Measurements from ENCODE around the gene NDUFC1. TPM values are rescaled to one million over a fixed set of nuclear protein-coding genes. Genes with fewer than 3 reads are reported as not detected.

NDUFC1 gene
- polyA plus RNA-seq (2011; rRNA removed), result 46.7 and 52.9 TPM in 2 replicates
- 10.5 and 12.5 TPM in 2 replicates for polyA minus RNA-seq (2011; rRNA and poly(A)+ RNA removed)

DNA sequence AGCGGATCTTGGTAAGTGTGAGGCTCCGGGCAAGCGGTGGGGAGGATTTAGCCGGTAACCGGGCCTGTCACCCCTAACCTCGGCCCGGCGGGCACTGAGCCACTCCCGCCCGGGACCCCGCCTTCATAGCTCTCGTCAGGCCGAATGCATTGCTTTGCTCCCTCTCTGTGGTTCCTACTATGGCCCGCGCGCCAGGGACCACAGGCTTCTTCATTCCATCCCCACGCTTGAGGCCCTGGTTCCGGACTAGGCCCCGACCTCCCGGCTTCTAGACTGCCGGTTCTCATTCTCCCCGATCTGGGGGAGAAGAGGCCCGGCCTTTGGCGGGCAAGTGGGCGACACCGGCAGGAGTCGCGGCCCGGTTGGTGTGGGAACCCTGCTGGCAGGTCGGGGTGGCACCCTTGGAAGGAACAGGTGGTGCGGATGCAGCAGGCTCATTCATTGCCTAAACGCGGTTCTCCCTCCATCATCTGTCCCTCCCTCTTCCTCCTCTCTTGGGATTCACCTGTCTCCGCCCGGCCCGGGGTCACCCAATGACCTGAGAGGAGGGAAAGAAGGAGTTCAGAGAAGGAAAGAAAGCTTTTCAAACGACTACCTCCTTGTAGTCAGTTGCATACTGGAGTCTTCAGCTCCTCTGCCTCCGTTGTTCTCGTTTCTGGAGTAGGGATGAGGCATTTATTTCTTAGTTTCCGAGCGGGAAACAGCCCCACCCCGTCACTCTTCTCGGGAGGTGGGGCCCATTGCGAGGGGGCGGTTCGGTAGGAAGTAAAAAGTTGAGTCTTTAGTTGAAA lies at the start of gene NDUFC1:
TSS of gene NDUFC1 (minus strand) at position 657 of the 791 bp plus-strand sequence. CDS start 6,679 bp downstream, outside the sequence.
- peaks cover 9% of the 10 kb centered on the region for H3K9me3 ChIP-seq (ENCODE audit: control insufficient read depth, insufficient read depth, low read length)
- ChIA-PET POLR2A (interaction anchor here (0.6 to 1.4 kb wide), 5 partner anchors 20 to 206 kb away, joined by 3 to 7 read pairs (median 5); partner anchors contain the start of gene MGARP), CTCF (interaction anchor here (0.8 to 1.3 kb wide), 2 partner anchors 70 to 272 kb away, joined by 3 to 5 read pairs; no protein-coding TSS in a partner anchor)
- peak within 1 kb of the TSS; percentile 88 for H3K27ac ChIP-seq (ENCODE audit: low read depth, low read length)
- no peak for DNase-seq (ENCODE audit: low read depth, low spot score)
- peak within 1 kb of the TSS; percentile 93 for H3K4me3 ChIP-seq (ENCODE audit: low read depth, low read length)
- H3K27me3 ChIP-seq (ENCODE audit: control insufficient read depth, insufficient read depth, low read length), result no peaks in the 10 kb centered on the region
- TF ChIP-seq CTCF (IDR thresholded peaks at IDR 0.05; ENCODE audit: low read depth, low read length), result peak; percentile 31

- H3K27me3 ChIP-seq (ENCODE audit: control insufficient read depth, insufficient read depth, low read length), result no peaks in the 10 kb centered on the region
- DNase-seq (ENCODE audit: low read depth, low spot score), result no peak
- ChIA-PET POLR2A (no interaction called here), CTCF (no interaction called here)
- H3K27ac ChIP-seq (ENCODE audit: low read depth, low read length), result no peak overlapping the region
- TF ChIP-seq CTCF (IDR thresholded peaks at IDR 0.05; ENCODE audit: low read depth, low read length), result no peak
- H3K4me3 ChIP-seq (ENCODE audit: low read depth, low read length), result no peak overlapping the region
- H3K9me3 ChIP-seq (ENCODE audit: control insufficient read depth, insufficient read depth, low read length), result no peaks in the 10 kb centered on the region
These were observed 35.3 kb upstream of the NDUFC1 start for GRCh38 chr4:139337612-139338011.

- Histone ChIP-seq H3K4me3 (ENCODE audit: low read depth, low read length) (no peak overlapping the region), H3K27ac (ENCODE audit: low read depth, low read length) (no peak overlapping the region), H3K27me3 (ENCODE audit: control insufficient read depth, insufficient read depth, low read length) (no peaks in the 10 kb centered on the region), H3K9me3 (ENCODE audit: control insufficient read depth, insufficient read depth, low read length) (no peaks in the 10 kb centered on the region)
- DNase-seq (ENCODE audit: low read depth, low spot score), result no peak
- ChIA-PET POLR2A (no interaction called here), CTCF (no interaction called here)
- TF ChIP-seq CTCF (IDR thresholded peaks at IDR 0.05; ENCODE audit: low read depth, low read length), result no peak
These were observed 30.8 kb upstream of the NDUFC1 start for GRCh38 chr4:139333046-139333445.

DNA sequence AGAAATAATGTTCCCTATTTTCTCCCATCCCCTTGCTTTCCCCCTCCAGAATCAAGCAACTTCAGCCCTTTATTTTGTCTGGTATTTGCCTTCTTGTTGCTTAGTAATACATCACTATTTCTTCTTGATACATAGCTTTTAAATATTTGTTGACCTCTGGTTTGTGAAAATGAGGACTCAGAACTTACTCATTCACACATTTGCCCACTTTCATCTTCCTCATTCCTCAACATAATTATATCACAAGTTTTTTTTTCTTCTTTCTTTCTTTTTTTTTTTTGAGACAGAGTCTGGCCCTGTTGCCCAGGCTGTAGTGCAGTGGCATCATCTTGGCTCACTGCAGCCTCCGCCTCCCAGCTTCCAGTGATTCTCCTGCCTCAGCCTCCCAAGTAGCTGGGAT lies 28.9 kb upstream of the NDUFC1 start:
- DNase-seq (ENCODE audit: low read depth, low spot score), result no peak
- Histone ChIP-seq H3K9me3 (ENCODE audit: control insufficient read depth, insufficient read depth, low read length) (no peaks in the 10 kb centered on the region), H3K27me3 (ENCODE audit: control insufficient read depth, insufficient read depth, low read length) (no peaks in the 10 kb centered on the region), H3K4me3 (ENCODE audit: low read depth, low read length) (no peak overlapping the region), H3K27ac (ENCODE audit: low read depth, low read length) (no peak overlapping the region)
- ChIA-PET CTCF (interaction anchor here (1.4 kb wide), 1 partner anchor 35 kb away, joined by 7 read pairs; no protein-coding TSS in a partner anchor), POLR2A (interaction anchor here (0.7 kb wide), 1 partner anchor 50 kb away, joined by 3 read pairs; no protein-coding TSS in a partner anchor)
- no peak for TF ChIP-seq CTCF (IDR thresholded peaks at IDR 0.05; ENCODE audit: low read depth, low read length)

DNA sequence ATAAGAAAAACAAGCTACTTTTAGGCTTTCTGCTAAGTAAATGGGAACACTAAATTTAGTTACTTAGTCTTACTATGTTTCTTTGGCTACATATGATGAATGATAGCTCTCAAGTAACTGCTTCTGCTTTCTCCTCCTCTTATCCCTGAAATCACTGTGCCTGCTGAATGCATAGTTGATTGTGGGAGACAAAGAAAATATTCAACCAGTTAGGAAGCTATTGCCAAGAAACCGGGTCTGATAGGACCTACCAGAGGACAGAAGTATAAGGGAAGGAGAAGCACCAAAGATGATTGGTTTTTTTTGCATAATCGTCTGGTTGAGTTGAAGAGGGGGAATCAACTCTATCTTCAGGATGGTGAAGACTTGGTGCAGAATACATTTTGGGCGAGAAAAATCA lies 28.0 kb upstream of the NDUFC1 start:
- H3K27ac ChIP-seq (ENCODE audit: low read depth, low read length), result no peak overlapping the region
- CTCF ChIA-PET, result interaction anchor here (1.2 to 1.5 kb wide), 2 partner anchors 12 to 300 kb away, joined by 3 to 5 read pairs; no protein-coding TSS in a partner anchor
- no peak for TF ChIP-seq CTCF (IDR thresholded peaks at IDR 0.05; ENCODE audit: low read depth, low read length)
- H3K27me3 ChIP-seq (ENCODE audit: control insufficient read depth, insufficient read depth, low read length), result no peaks in the 10 kb centered on the region
- H3K9me3 ChIP-seq (ENCODE audit: control insufficient read depth, insufficient read depth, low read length), result no peaks in the 10 kb centered on the region
- no peak for DNase-seq (ENCODE audit: low read depth, low spot score)
- POLR2A ChIA-PET, result interaction anchor here (0.6 kb wide), 1 partner anchor 18 kb away, joined by 4 read pairs; no protein-coding TSS in a partner anchor
- H3K4me3 ChIP-seq (ENCODE audit: low read depth, low read length), result no peak overlapping the region

Measured in AG04450 (cell line).